GM12878 (cell line): ENCODE results near the gene ZSCAN10.

ENCODE experiments used
- BHLHE40 ChIP-seq, 2 experiments: fragments of 450-650 bp in 1 of 2; IDR thresholded peaks; 2 replicates each; pipeline ENCODE4 v1.6.1; 2011 to 2017; ENCODE audit warnings: low read depth in 2 of 2, borderline replicate concordance in 1 of 2, improper control_type of control experiment in 1 of 2, low read length in 1 of 2, mild to moderate bottlenecking in 1 of 2
- CBX5 ChIP-seq: sonication (generic); IDR thresholded peaks from 2 replicates; pipeline ENCODE4 v1.6.1; 2016; ENCODE audit warnings: low read depth, moderate library complexity, mild to moderate bottlenecking, inconsistent platforms
- CEBPB ChIP-seq, 2 experiments: fragments of 150-350 bp in 1 of 2; IDR thresholded peaks; 2 replicates each; pipeline ENCODE4 v1.6.1; 2012 to 2014; ENCODE audit warnings: low read depth in 2 of 2, low read length in 2 of 2, borderline replicate concordance in 1 of 2, inconsistent platforms in 1 of 2
- CREB1 ChIP-seq: IDR thresholded peaks from 2 replicates; pipeline ENCODE4 v1.6.1; 2012; ENCODE audit warnings: low read depth, mild to moderate bottlenecking, inconsistent platforms
- PKNOX1 ChIP-seq: fragments of 450-650 bp; IDR thresholded peaks from 2 replicates; pipeline ENCODE4 v1.6.1; 2016; ENCODE audit warnings: mild to moderate bottlenecking
- POLR2A ChIP-seq: IDR thresholded peaks from 2 replicates; pipeline ENCODE4 v1.6.1; 2011; ENCODE audit warnings: low read depth, mild to moderate bottlenecking, low read length
- POLR2AphosphoS2 ChIP-seq: IDR thresholded peaks from 2 replicates; pipeline ENCODE4 v1.6.1; 2011; ENCODE audit warnings: low read depth, mild to moderate bottlenecking, low read length, improper control_type of control experiment, moderate library complexity
- POLR2AphosphoS5 ChIP-seq: IDR thresholded peaks from 2 replicates; pipeline ENCODE4 v1.6.1; 2011; ENCODE audit warnings: mild to moderate bottlenecking, low read length, inconsistent platforms
- RB1 ChIP-seq: fragments of 450-650 bp; formaldehyde crosslinking; IDR thresholded peaks from 2 replicates; pipeline ENCODE4 v1.6.1; 2017; ENCODE audit warnings: mild to moderate bottlenecking, borderline replicate concordance
- SRF ChIP-seq, 2 experiments: IDR thresholded peaks; 2 replicates each; pipeline ENCODE4 v1.6.1; 2011; ENCODE audit warnings: low read depth in 2 of 2, low read length in 2 of 2, mild to moderate bottlenecking in 1 of 2, moderate library complexity in 1 of 2
- TF ChIP-seq, protein P1 (sequence below), 3 experiments: IDR thresholded peaks in 2 of 3; conservative IDR thresholded peaks in 1 of 3; 2 replicates each; pipeline ENCODE4 v1.5.1; 2011; ENCODE audit warnings: low read depth in 3 of 3, low read length in 3 of 3, mild to moderate bottlenecking in 3 of 3, control low read depth in 2 of 3, moderate library complexity in 2 of 3, inconsistent platforms in 1 of 3, mixed read lengths in 1 of 3; ENCODE audit not compliant: control insufficient read depth in 2 of 3, insufficient read depth in 1 of 3; ENCODE audit errors: extremely low read depth in 1 of 3

GRCh38 chr16:3138342-3138741 lies 39.2 kb upstream of the ZSCAN10 start:
- no peak for TF ChIP-seq CEBPB (IDR thresholded peaks at IDR 0.05; ENCODE audit: borderline replicate concordance in 1 of 2, low read depth in 2 of 2, low read length in 2 of 2)
- no peak for TF ChIP-seq POLR2AphosphoS5
- TF ChIP-seq, protein P1, sequence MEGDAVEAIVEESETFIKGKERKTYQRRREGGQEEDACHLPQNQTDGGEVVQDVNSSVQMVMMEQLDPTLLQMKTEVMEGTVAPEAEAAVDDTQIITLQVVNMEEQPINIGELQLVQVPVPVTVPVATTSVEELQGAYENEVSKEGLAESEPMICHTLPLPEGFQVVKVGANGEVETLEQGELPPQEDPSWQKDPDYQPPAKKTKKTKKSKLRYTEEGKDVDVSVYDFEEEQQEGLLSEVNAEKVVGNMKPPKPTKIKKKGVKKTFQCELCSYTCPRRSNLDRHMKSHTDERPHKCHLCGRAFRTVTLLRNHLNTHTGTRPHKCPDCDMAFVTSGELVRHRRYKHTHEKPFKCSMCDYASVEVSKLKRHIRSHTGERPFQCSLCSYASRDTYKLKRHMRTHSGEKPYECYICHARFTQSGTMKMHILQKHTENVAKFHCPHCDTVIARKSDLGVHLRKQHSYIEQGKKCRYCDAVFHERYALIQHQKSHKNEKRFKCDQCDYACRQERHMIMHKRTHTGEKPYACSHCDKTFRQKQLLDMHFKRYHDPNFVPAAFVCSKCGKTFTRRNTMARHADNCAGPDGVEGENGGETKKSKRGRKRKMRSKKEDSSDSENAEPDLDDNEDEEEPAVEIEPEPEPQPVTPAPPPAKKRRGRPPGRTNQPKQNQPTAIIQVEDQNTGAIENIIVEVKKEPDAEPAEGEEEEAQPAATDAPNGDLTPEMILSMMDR (IDR thresholded peaks at IDR 0.05 in 2 of 3, conservative IDR thresholded peaks at IDR 0.05 in 1 of 3; ENCODE audit: control insufficient read depth in 2 of 3, extremely low read depth in 1 of 3, insufficient read depth in 1 of 3, low read depth in 3 of 3, low read length in 3 of 3) = no peak
- TF ChIP-seq POLR2A = no peak
- TF ChIP-seq SRF (IDR thresholded peaks at IDR 0.05; ENCODE audit: low read depth in 2 of 2, low read length in 2 of 2) = no peak
- TF ChIP-seq POLR2AphosphoS2 = no peak
- TF ChIP-seq CBX5 = no peak
- TF ChIP-seq BHLHE40 (IDR thresholded peaks at IDR 0.05; ENCODE audit: borderline replicate concordance in 1 of 2, low read depth in 2 of 2, low read length in 1 of 2) = no peak
- no peak for TF ChIP-seq RB1
- no peak for TF ChIP-seq CREB1
- no peak for TF ChIP-seq PKNOX1
